ENCODE results near the gene WSCD2. TPM values are rescaled to one million over a fixed set of nuclear protein-coding genes. Genes with fewer than 3 reads are reported as not detected.

The WSCD2 gene
- polyA plus RNA-seq, 1 of the 3 experiments (the other 2 are of a cell fraction): 0.03 TPM

- no peaks in the 10 kb centered on the region for H3K27me3 ChIP-seq (ENCODE audit: insufficient read depth)
- no peak for TF ChIP-seq MAX (IDR thresholded peaks at IDR 0.05; ENCODE audit: low read depth)
- no peak for TF ChIP-seq ZBTB33 (IDR thresholded peaks at IDR 0.05; ENCODE audit: borderline replicate concordance, low read depth)
- no peak for TF ChIP-seq RAD21 (IDR thresholded peaks at IDR 0.05; ENCODE audit: low read length)
- TF ChIP-seq FOXJ3 (CRISPR knock-in tag; IDR thresholded peaks at IDR 0.05): no peak
- TF ChIP-seq JUND (IDR thresholded peaks at IDR 0.05): no peak
- TF ChIP-seq GATA2 (CRISPR knock-in tag; IDR thresholded peaks at IDR 0.05): no peak
- no peak for TF ChIP-seq NRF1 (IDR thresholded peaks at IDR 0.05; ENCODE audit: low read depth, low read length)
- no peak for TF ChIP-seq TEAD4 (IDR thresholded peaks at IDR 0.05; ENCODE audit: borderline replicate concordance, insufficient read depth)
- no peak for TF ChIP-seq CHD2 (IDR thresholded peaks at IDR 0.05; ENCODE audit: low read length, partially characterized antibody)
- no peak overlapping the region for H3K27ac ChIP-seq (ENCODE audit: low read depth in 2 of 2, low read length in 1 of 2)
- ChIA-PET CTCF (interaction anchor here (1.4 to 5.5 kb wide), 2 partner anchors 11 to 26 kb away, joined by 3 to 27 read pairs; no protein-coding TSS in a partner anchor), POLR2A (no interaction called here)
- H3K9me2 ChIP-seq: no peaks in the 10 kb centered on the region
- H3K4me3 ChIP-seq (ENCODE audit: low read depth in 2 of 2, low read length in 1 of 2): no peak overlapping the region
- DNase-seq: no peak
- H3F3A ChIP-seq (replicated peaks; ENCODE audit: insufficient read depth): no peaks in the 10 kb centered on the region
- H3K36me3 ChIP-seq (replicated peaks in 1 of 2; ENCODE audit: control insufficient read depth in 1 of 2, insufficient read depth in 2 of 2, low read length in 1 of 2): no peaks in the 10 kb centered on the region
- no peak overlapping the region for H2AFZ ChIP-seq (ENCODE audit: low read depth)
- H3K79me2 ChIP-seq (ENCODE audit: insufficient read depth): no peaks in the 10 kb centered on the region
- WGBS (ENCODE audit: low lambda C conversion rate): 49% methylated on average over 3 of the region's 3 CpGs
- peaks cover 0 to 25% of the 10 kb centered on the region in 2 experiments; a peak in 1 of 4 replicates for H3K4me1 ChIP-seq (ENCODE audit: control insufficient read depth in 1 of 2, insufficient read depth in 2 of 2, low read depth in 1 of 2, low read length in 1 of 2)
- no peak overlapping the region for H3K4me2 ChIP-seq
- no peaks in the 10 kb centered on the region for H4K20me1 ChIP-seq (ENCODE audit: insufficient read depth)
- H3K9ac ChIP-seq: no peak overlapping the region
- H3K9me3 ChIP-seq: no peaks in the 10 kb centered on the region
Measured at GRCh38 chr12:108127654-108128053, 1.4 kb upstream of the WSCD2 start.

GRCh38 chr12:108128221-108129016 lies 669 bp upstream of the WSCD2 start:
- H3K4me1 ChIP-seq (ENCODE audit: control insufficient read depth in 1 of 2, insufficient read depth in 2 of 2, low read depth in 1 of 2, low read length in 1 of 2): peaks cover 0 to 25% of the 10 kb centered on the region in 2 experiments; a peak in 1 of 4 replicates
- ChIA-PET CTCF (interaction anchor here (0.6 to 5.5 kb wide), 23 partner anchors 7 to 384 kb away, joined by 3 to 33 read pairs (median 5); no protein-coding TSS in a partner anchor), POLR2A (interaction anchor here (1.2 kb wide), 1 partner anchor 18 kb away, joined by 3 read pairs; no protein-coding TSS in a partner anchor)
- H2AFZ ChIP-seq (ENCODE audit: low read depth): no peak overlapping the region
- no peaks in the 10 kb centered on the region for H3K79me2 ChIP-seq (ENCODE audit: insufficient read depth)
- no peak overlapping the region for H3K9ac ChIP-seq
- no peak overlapping the region; a peak in 1 of 4 replicates for H3K27ac ChIP-seq (ENCODE audit: low read depth in 2 of 2, low read length in 1 of 2)
- WGBS (ENCODE audit: low lambda C conversion rate): 30% methylated on average over 10 of the region's 10 CpGs
- no peaks in the 10 kb centered on the region for H4K20me1 ChIP-seq (ENCODE audit: insufficient read depth)
- H3K36me3 ChIP-seq (replicated peaks in 1 of 2; ENCODE audit: control insufficient read depth in 1 of 2, insufficient read depth in 2 of 2, low read length in 1 of 2): no peaks in the 10 kb centered on the region
- no peaks in the 10 kb centered on the region for H3K9me2 ChIP-seq
- 0 out of 2 replicates have a peak overlapping the region, but pooled peaks have one; percentile 33 for H3K4me2 ChIP-seq
- no peaks in the 10 kb centered on the region for H3F3A ChIP-seq (replicated peaks; ENCODE audit: insufficient read depth)
- no peaks in the 10 kb centered on the region for H3K27me3 ChIP-seq (ENCODE audit: insufficient read depth)
- no peak for DNase-seq
- no peaks in the 10 kb centered on the region for H3K9me3 ChIP-seq
- TF ChIP-seq GABPA (IDR thresholded peaks at IDR 0.05; ENCODE audit: low read depth) (no peak), MAX (IDR thresholded peaks at IDR 0.05; ENCODE audit: low read depth) (no peak), CTCF (IDR thresholded peaks at IDR 0.05) (no peak), POLR2AphosphoS5 (IDR thresholded peaks at IDR 0.05; ENCODE audit: low read depth, low read length) (no peak), ZBTB33 (IDR thresholded peaks at IDR 0.05; ENCODE audit: borderline replicate concordance, low read depth) (no peak), ELF1 (IDR thresholded peaks at IDR 0.05) (no peak), JUND (IDR thresholded peaks at IDR 0.05) (no peak), IRF3 (IDR thresholded peaks at IDR 0.05; ENCODE audit: low read depth, low read length) (no peak), TEAD4 (IDR thresholded peaks at IDR 0.05; ENCODE audit: borderline replicate concordance, insufficient read depth) (no peak)
- peak overlapping the region in 1 of 2 experiments; percentile 48; a peak in 2 of 4 replicates for H3K4me3 ChIP-seq (ENCODE audit: low read depth in 2 of 2, low read length in 1 of 2)

All from SK-N-SH (cell line).